Breast epithelium (tissue), 4 donors: ENCODE data around the gene CSF2RB. TPM values are rescaled to one million over a fixed set of nuclear protein-coding genes. Genes with fewer than 3 reads are reported as not detected.

ENCODE experiments used
- DNase-seq, 2 donors: peaks; one replicate each; pipeline ENCODE4 v3.0.0-alpha.2; 2019; ENCODE audit warnings: low spot score in 2 of 2
- H3K27ac ChIP-seq, 2 donors: fragments of 200-600 bp; sonication (generic) in 1 of 2; one replicate each; pipeline ENCODE4 v1.5.1; 2016 to 2019; ENCODE audit warnings: mild to moderate bottlenecking in 1 of 2
- H3K27me3 ChIP-seq, 2 donors: fragments of 200-600 bp; sonication (generic) in 1 of 2; one replicate each; pipeline versions ENCODE4 v1.5.1 to v1.6.0; 2017 to 2019; ENCODE audit warnings: control low read depth in 1 of 2, mild to moderate bottlenecking in 1 of 2
- H3K36me3 ChIP-seq: fragments of 200-600 bp; one replicate; pipeline ENCODE4 v1.5.1; 2019
- H3K4me1 ChIP-seq, 2 donors: fragments of 200-600 bp; sonication (generic); one replicate each; pipeline ENCODE4 v1.5.1; 2016 to 2019; ENCODE audit warnings: control low read depth in 1 of 2
- H3K4me3 ChIP-seq, 3 donors: fragments of 200-600 bp; sonication (generic); 1 replicate in 2 of 3; 2 replicates in 1 of 3; pipeline ENCODE4 v1.5.1; 2016 to 2019; ENCODE audit warnings: mild to moderate bottlenecking in 3 of 3, moderate library complexity in 2 of 3
- H3K9me3 ChIP-seq, 2 donors: fragments of 200-600 bp; sonication (generic) in 1 of 2; one replicate each; pipeline ENCODE4 v1.5.1; 2016 to 2019; ENCODE audit warnings: control low read depth in 1 of 2
- CTCF ChIP-seq, 3 donors: fragments of 450-650 bp; IDR thresholded peaks; one replicate each; pipeline ENCODE4 v1.5.1; 2016 to 2017; ENCODE audit warnings: antibody characterized with exemption in 3 of 3, mild to moderate bottlenecking in 3 of 3, moderate library complexity in 3 of 3
- POLR2A ChIP-seq: fragments of 450-650 bp; IDR thresholded peaks from one replicate; pipeline ENCODE4 v1.6.1; 2016; ENCODE audit warnings: antibody characterized with exemption, mild to moderate bottlenecking, moderate library complexity
- POLR2AphosphoS5 ChIP-seq, 3 donors: sonication (generic); formaldehyde crosslinking; IDR thresholded peaks; one replicate each; pipeline ENCODE4 v1.6.1; 2017; ENCODE audit warnings: antibody characterized with exemption in 3 of 3
- intact Hi-C: fragments of 100-400 bp; cut with DNase I; formaldehyde crosslinking; loops from one replicate; pipeline ENCODE4 v1.15.1; 2023; ENCODE audit warnings: low total_unique reads
- total RNA-seq, 3 donors: library from RNA; depleted of rRNA; stranded (reverse); fragments of >200 nt; gene quantifications; one replicate each; pipeline ENCODE4 v1.1.0, GENCODE V29; 2016

Gene CSF2RB
- total RNA-seq, 3 donors from 2014 or later: 3.3 to 8.6 (median 3.8) TPM

GRCh38 chr22:36879775-36880174 lies 33.7 kb upstream of the CSF2RB start:
- TF ChIP-seq POLR2AphosphoS5 (IDR thresholded peaks at IDR 0.05): no peak
- TF ChIP-seq CTCF (IDR thresholded peaks at IDR 0.05): no peak
- TF ChIP-seq POLR2A: no peak
- no peak overlapping the region for H3K4me3 ChIP-seq
- no peaks in the 10 kb centered on the region for H3K36me3 ChIP-seq
- intact Hi-C loops: no loop called here
- H3K27me3 ChIP-seq: no peaks in the 10 kb centered on the region
- no peak overlapping the region for H3K27ac ChIP-seq
- no peaks in the 10 kb centered on the region for H3K4me1 ChIP-seq
- DNase-seq: no peak
- peaks cover 9 to 16% of the 10 kb centered on the region in 2 donors for H3K9me3 ChIP-seq

- peaks cover 9 to 16% of the 10 kb centered on the region in 2 donors for H3K9me3 ChIP-seq
- H3K27ac ChIP-seq: no peak overlapping the region
- intact Hi-C loops: no loop called here
- no peaks in the 10 kb centered on the region for H3K36me3 ChIP-seq
- TF ChIP-seq POLR2AphosphoS5 (IDR thresholded peaks at IDR 0.05): no peak
- TF ChIP-seq CTCF (IDR thresholded peaks at IDR 0.05): no peak
- no peak for TF ChIP-seq POLR2A
- no peaks in the 10 kb centered on the region for H3K27me3 ChIP-seq
- H3K4me1 ChIP-seq: no peaks in the 10 kb centered on the region
- no peak for DNase-seq
- H3K4me3 ChIP-seq: no peak overlapping the region
Observed at GRCh38 chr22:36881504-36882245, 31.8 kb upstream of the CSF2RB start.

- Histone ChIP-seq H3K27me3 (no peaks in the 10 kb centered on the region), H3K27ac (no peak overlapping the region), H3K4me1 (no peaks in the 10 kb centered on the region), H3K9me3 (peaks cover 9 to 16% of the 10 kb centered on the region in 2 donors), H3K36me3 (no peaks in the 10 kb centered on the region), H3K4me3 (no peak overlapping the region)
- intact Hi-C loops: no loop called here
- no peak for DNase-seq
- TF ChIP-seq POLR2A (no peak), POLR2AphosphoS5 (IDR thresholded peaks at IDR 0.05) (no peak), CTCF (IDR thresholded peaks at IDR 0.05) (no peak)
Observed at GRCh38 chr22:36884349-36885158, 28.9 kb upstream of the CSF2RB start.

- intact Hi-C loops: no loop called here
- Histone ChIP-seq H3K4me3 (no peak overlapping the region), H3K36me3 (no peaks in the 10 kb centered on the region), H3K27me3 (no peaks in the 10 kb centered on the region), H3K27ac (no peak overlapping the region), H3K9me3 (peaks cover 9 to 16% of the 10 kb centered on the region in 2 donors), H3K4me1 (no peaks in the 10 kb centered on the region)
- TF ChIP-seq POLR2A: no peak
- TF ChIP-seq CTCF (IDR thresholded peaks at IDR 0.05): no peak
- TF ChIP-seq POLR2AphosphoS5 (IDR thresholded peaks at IDR 0.05): no peak
- no peak for DNase-seq
Observed at GRCh38 chr22:36885474-36885873, 28.0 kb upstream of the CSF2RB start.

GRCh38 chr22:36886016-36886415 lies 27.4 kb upstream of the CSF2RB start:
- Histone ChIP-seq H3K9me3 (peaks cover 8 to 11% of the 10 kb centered on the region in 2 donors), H3K4me1 (no peaks in the 10 kb centered on the region), H3K27me3 (no peaks in the 10 kb centered on the region), H3K27ac (no peak overlapping the region), H3K4me3 (no peak overlapping the region), H3K36me3 (no peaks in the 10 kb centered on the region)
- TF ChIP-seq CTCF (IDR thresholded peaks at IDR 0.05) (no peak), POLR2AphosphoS5 (IDR thresholded peaks at IDR 0.05) (no peak), POLR2A (no peak)
- no peak for DNase-seq
- intact Hi-C loops: no loop called here
